Measurements from ENCODE around the gene MCC. TPM values are rescaled to one million over a fixed set of nuclear protein-coding genes. Genes with fewer than 3 reads are reported as not detected.
A peak's percentile ranks its signal among the peaks of the same experiment; 100 is the strongest.

The MCC gene
- total RNA-seq, 1 donor, result under 0.01 TPM

- peak; percentile 11 to 70 (median 42) for DNase-seq (ENCODE audit: low read depth in 2 of 3, low spot score in 2 of 3)
Measured at GRCh38 chr5:113330533-113331208, 157.6 kb downstream of the MCC start.

- no peak for DNase-seq (ENCODE audit: low read depth in 2 of 3, low spot score in 2 of 3)
Measured at GRCh38 chr5:113329981-113330380, 158.3 kb downstream of the MCC start.

GRCh38 chr5:113325054-113325453 is 163.2 kb downstream of the MCC start:
- DNase-seq (ENCODE audit: low read depth in 2 of 3, low spot score in 2 of 3), result no peak

DNA sequence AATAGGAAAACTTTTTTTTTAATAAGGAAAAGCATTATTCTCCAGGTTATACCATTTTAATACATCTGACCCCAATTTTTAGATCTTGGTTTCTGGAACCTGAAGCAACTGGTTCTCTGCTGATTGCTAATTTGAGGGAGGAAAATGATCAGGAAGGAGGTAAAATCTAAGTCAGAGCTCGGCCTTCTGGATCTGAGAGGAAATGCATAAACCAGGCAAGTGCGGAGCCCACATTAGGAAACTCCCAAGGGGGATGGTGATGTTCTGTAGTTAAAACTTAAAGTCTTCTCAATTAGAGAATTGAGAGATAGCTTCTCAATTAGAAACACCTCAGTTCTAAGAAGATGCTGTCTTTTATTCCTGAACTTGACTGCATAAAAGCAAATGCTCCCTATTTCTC is 167.0 kb downstream of the MCC start:
- DNase-seq (ENCODE audit: low read depth in 2 of 3, low spot score in 2 of 3), result no peak

- peak in 1 of 3 donors; percentile 60 for DNase-seq (ENCODE audit: low read depth in 2 of 3, low spot score in 2 of 3)
Measured at GRCh38 chr5:113320273-113320780, 167.9 kb downstream of the MCC start.

GRCh38 chr5:113319256-113320053 is 168.8 kb downstream of the MCC start:
- no peak for DNase-seq (ENCODE audit: low read depth in 2 of 3, low spot score in 2 of 3)

- no peak for DNase-seq (ENCODE audit: low read depth in 2 of 3, low spot score in 2 of 3)
Measured at GRCh38 chr5:113317636-113318035, 170.6 kb downstream of the MCC start.

- DNase-seq (ENCODE audit: low read depth in 2 of 3, low spot score in 2 of 3), result no peak
Measured at GRCh38 chr5:113311301-113311700, 177.0 kb downstream of the MCC start.

DNA sequence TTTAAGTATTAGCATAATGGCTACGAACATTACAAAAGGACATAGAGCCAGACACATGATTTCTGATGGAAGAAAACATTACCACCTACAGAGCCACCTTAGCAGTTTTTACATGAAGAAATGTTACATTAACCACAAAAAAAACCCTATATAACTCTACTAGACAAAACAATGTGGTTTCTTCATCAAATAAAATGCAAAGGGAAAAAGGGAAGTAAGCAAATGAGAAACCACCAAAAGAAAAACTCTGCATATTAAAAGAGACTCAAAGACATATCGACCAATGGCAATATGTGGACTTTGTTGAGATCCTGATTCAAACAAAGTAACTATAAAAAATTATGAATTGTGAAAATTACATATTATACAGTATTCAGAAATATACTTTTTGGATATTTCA is 186.1 kb downstream of the MCC start:
- peak in 1 of 3 donors; percentile 65 for DNase-seq (ENCODE audit: low read depth in 2 of 3, low spot score in 2 of 3)

DNA sequence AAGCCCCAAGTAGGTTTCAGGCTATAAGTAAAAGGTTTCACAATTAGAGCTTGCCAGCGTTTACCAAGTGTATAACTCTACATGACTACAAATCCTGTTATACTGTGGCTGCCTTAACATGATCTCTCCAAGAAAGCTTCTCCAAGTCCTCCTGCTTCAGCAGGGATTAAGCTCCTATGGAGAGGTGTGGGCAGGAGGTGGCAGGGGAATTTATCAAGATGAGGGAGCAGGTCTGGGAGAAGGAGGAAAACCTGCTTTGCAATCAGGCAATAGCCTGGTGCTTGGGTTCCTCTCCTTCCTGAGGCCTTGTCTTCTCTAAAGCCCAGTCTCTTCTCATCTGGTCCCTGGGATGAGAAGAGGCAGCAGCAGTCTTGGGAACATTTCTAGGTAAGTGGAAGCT is 188.7 kb downstream of the MCC start:
- no peak for DNase-seq (ENCODE audit: low read depth in 2 of 3, low spot score in 2 of 3)

- DNase-seq (ENCODE audit: low read depth in 2 of 3, low spot score in 2 of 3), result no peak
Measured at GRCh38 chr5:113296676-113297075, 191.6 kb downstream of the MCC start.

- DNase-seq (ENCODE audit: low read depth in 2 of 3, low spot score in 2 of 3), result no peak
Measured at GRCh38 chr5:113295111-113295539, 193.1 kb downstream of the MCC start.

DNA sequence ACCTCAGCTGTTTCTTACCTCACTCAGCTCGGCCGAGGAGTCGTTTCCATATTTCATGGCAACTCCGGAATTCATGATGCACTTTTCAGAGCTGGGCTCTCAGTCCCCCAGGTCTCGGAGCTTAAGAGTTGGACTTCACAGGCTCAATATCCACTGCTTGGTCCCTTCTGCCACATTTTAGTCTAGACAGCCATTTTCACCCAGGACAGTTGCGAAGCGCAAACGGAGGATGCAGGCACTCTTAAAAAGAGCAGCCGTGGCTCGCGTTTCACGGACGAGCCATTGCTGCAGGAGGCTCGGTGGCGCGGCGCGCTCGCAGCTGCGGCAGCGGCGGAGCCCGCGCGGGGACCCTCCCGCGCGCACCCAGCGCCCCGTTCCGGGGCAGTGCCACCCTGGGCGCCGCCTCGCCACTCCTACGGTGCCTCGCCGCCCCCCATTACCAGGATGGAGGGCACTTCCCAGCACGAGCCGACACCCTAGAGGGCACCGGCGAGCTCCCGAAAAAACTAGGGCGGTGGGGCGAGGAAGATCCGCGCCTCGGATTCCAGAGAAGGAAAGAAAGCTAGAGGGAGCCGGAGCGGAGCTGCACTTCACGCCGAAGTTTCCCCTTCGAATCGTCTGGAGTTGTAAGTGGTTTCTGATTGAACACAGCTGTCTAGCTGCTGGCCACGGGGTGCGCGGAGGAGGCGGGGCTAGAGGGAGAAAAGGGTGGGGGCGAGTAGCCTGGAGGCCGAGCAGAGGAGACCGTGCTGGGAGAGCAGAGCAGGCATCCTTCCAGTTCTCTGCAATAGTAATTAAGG is 193.7 kb downstream of the MCC start:
- peak; percentile 24 to 72 (median 60) for DNase-seq (ENCODE audit: low read depth in 2 of 3, low spot score in 2 of 3)

DNA sequence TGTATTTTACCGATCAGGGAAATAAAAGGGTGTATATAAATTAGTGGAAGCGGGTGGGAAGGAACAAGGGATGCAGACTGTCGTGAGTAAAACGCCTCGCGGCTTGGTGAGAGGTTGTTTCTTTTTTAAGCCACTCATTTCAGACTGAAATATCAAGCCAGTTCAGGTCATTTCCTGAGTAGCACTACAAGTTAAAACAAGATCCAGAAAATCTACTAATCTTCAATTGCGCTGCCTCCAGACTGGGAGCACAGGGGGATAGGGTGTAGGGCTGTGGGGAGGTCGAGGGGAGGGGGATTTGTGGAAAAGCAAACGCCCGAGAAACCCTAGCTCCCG is 194.3 kb downstream of the MCC start:
- peak in 1 of 3 donors; percentile 26 for DNase-seq (ENCODE audit: low read depth in 2 of 3, low spot score in 2 of 3)

- peak in 1 of 3 donors; percentile 52 for DNase-seq (ENCODE audit: low read depth in 2 of 3, low spot score in 2 of 3)
Measured at GRCh38 chr5:113293068-113293974, 194.9 kb downstream of the MCC start.

GRCh38 chr5:113292462-113292861 is 195.8 kb downstream of the MCC start:
- no peak for DNase-seq (ENCODE audit: low read depth in 2 of 3, low spot score in 2 of 3)

DNA sequence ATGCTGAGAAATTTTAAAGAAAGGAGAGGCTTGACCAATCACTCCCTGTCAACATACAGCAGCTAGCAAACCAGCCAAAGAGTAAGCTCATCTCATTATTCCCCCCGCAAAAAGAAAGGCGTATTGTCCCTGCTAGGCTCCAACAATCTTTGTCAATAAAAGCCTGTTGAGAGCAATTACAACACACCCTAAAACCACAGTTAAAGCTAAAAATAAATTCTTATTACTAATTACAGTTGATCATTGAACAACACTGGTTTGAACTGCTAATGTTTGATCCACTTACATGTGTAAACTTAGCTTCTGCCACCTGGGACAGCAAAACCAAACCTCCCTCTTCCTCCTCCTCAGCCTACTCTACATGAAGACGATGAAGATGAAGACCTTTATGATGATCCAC is 204.7 kb downstream of the MCC start:
- DNase-seq (ENCODE audit: low read depth in 2 of 3, low spot score in 2 of 3), result no peak

GRCh38 chr5:113282472-113282871 is 205.8 kb downstream of the MCC start:
- DNase-seq (ENCODE audit: low read depth in 2 of 3, low spot score in 2 of 3), result no peak

- no peak for DNase-seq (ENCODE audit: low read depth in 2 of 3, low spot score in 2 of 3)
Measured at GRCh38 chr5:113281194-113281593, 207.1 kb downstream of the MCC start.

GRCh38 chr5:113280541-113280940 is 207.7 kb downstream of the MCC start:
- no peak for DNase-seq (ENCODE audit: low read depth in 2 of 3, low spot score in 2 of 3)

Data from hematopoietic multipotent progenitor cell (in vitro differentiated cells).